ENCODE results near the gene STIMATE.

STIMATE gene

GRCh38 chr3:52897130-52898122, at the start of gene STIMATE:
Gene STIMATE (minus strand): TSS chr3:52897548. CDS start chr3:52897450, 98 bp downstream.
- peak; percentile 82 for DNase-seq

DNA sequence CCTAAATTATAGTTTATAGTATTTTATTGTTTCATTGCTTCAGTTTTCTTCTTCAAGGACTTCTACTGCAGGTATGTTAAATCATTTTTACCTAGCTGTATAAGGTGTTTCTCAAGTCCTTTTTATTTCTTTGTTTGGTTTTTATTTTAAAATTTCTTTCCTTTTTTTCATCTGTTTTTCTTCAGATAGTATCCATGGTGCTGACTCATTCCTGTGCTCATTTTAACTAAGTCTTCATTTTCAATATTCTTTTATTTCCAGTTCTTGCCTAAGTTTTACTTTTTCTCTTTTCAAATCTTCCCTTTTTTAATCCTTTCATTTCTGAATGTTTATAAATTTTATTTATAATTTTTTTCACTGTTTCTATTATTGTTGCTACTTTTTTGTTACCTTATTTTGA, 42.3 kb upstream of the STIMATE start:
- DNase-seq: no peak

DNA sequence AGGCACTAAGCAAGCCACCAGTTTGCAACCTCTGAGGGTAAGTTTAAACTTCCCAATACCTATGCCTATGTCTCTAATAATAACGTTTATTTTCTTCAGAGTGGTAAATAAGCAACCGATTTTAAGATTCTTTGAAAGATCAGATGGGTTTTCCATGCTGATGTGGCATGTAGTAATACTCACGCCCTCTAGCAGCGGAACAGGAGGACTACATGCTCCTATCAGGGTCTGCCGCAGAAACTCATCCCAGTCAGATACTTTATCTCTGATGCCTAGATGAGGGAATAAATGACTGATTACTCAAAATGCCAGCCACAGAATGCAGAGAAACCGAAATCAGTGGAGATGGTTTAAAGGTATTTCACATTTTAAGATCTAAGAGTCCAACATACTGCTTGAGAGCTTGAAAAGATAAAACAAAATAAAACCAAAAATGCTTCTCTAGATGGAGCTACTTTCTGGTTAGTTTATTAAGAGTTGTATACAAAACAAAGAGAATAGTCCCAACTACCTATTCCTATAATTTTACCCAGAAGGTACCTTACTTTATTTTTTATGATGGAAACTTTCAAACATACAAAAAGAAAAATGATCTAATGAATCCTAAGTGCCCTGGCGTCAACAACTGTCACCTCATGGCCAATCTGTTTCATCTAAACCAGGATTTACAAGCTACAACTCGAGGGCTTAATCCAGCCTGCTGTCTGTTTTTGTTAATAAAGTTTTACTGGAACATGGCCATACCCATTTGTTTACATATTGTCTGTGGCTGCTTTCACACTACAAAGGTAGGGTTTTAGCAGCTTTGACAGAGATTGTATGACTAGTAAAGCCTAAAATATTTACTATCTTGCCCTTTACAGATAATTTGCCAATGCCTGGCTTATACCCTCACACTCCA, 37.5 kb upstream of the STIMATE start:
- DNase-seq: peak; percentile 50

GRCh38 chr3:52931889-52932288, 34.5 kb upstream of the STIMATE start:
- DNase-seq: no peak

DNA sequence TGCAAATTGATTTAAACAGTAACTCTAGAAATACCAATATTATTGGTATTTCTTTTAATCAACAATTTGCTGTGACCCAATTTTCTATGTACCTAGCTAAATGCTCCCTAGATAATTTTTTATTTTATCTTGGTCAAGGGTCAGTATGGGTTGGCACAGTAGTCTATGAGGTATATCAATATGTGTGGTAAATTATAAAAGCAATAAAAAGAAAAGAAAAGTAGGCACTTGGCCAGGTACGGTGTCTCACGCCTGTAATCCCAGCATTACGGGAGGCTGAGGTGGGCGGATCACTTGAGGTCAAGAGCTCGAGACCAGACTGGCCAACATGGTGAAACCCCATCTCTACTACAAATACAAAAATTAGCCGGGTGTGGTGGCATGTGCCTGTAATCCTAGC, 34.0 kb upstream of the STIMATE start:
- no peak for DNase-seq

- no peak for DNase-seq
Observed at GRCh38 chr3:52930748-52931147, 33.4 kb upstream of the STIMATE start.

- no peak for DNase-seq
Observed at GRCh38 chr3:52926554-52926953, 29.2 kb upstream of the STIMATE start.

GRCh38 chr3:52925405-52926313, 28.3 kb upstream of the STIMATE start:
- no peak for DNase-seq

DNA sequence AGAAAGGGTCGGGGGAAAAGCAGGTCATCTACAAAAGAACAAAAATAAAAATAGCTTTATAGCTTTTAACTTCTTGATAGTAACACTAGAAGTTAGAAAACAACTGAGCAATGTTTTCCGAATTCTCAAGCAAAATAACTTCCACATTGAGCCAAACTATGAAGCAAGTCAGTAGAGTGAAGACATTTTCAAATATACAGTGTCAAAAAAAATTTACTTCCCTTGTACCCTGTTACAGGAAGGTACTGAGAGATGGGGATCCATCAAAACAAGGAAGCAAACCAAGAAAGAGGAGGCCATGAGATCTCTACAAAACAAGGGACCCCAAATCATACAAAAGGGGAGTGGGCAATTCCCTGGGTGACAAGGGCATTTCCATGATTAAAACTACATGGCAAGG, 26.6 kb upstream of the STIMATE start:
- DNase-seq: no peak

DNA sequence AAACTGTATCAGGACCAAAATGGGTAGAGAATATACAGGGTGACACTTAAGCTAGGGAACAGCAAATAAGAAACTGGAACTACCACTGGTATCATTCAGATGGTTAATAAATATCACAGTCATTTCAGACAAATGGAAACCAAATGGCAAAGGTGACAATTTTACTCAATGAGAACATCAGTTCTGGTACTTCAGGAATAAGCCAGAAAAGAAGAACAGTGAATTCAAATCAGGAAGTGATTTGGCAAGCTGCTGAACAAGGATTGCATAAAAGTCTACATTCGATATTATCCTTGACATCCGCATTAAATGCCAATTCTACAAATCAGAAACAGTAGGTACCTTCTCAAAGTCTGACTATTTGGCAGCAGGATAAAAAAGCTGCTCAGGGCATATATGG, 23.5 kb upstream of the STIMATE start:
- DNase-seq: no peak

GRCh38 chr3:52917044-52917443, 19.7 kb upstream of the STIMATE start:
- DNase-seq: no peak

DNA sequence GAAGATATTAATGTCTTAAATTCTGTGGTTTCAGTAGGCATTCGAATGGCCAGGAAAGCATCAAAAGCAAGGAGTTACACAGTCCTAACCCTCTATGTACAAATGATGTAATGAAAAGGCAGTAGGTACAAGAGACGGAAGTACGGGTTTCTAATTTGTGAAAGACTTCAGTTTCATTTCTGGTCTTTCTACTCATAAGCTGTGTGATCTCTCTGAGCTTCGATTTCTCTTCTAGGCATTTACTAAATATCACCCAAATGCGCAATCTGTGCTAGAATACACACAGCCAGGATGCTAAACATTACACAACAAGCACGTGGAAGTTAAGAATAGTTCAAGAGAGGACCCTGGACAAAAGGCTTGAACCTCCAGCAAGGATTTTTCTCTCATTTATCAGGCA, 17.9 kb upstream of the STIMATE start:
- no peak for DNase-seq

GRCh38 chr3:52912885-52913731, 15.8 kb upstream of the STIMATE start:
- DNase-seq: no peak

DNA sequence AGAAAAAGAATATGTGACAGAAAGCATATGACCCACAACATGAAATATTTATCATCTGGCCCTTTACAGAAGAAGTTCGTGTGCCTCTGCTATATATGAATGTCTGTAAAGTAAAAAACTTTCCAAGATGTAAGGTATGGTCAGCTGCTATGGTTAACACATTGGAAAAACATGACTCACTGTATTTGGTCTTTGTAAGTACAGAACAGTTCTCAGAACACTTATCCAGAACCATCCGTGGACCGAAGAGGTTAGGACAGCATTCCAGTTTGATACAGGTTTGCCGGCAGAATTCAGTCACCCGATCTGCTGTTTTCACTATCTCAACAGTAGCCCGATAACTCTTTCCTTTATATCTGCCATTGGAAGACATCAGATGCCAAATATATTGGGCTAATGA, 13.5 kb upstream of the STIMATE start:
- DNase-seq: no peak

GRCh38 chr3:52907497-52907896, 10.1 kb upstream of the STIMATE start:
- no peak for DNase-seq

- no peak for DNase-seq
Observed at GRCh38 chr3:52904552-52904951, 7.2 kb upstream of the STIMATE start.

DNA sequence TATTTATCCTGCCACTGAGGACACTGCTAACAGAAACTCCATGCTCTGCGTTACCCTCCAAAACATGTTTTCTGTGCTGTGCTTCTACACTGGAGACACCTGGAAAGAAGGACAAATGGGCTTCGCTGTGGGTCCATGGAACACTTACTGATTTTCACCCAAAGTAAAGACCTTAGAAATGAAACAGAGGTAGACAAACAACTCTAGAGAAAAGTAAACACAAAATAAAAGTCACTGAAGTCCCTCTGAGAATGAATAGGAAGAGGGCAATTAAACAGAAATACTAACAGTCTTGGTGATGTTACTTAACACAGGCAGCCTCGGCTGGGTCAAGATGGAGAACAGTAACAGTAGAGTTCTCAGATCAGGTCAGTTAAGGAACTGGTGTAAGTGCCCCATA, 6.7 kb upstream of the STIMATE start:
- no peak for DNase-seq

GRCh38 chr3:52896613-52897012, 735 bp downstream of the STIMATE start:
- DNase-seq: peak; percentile 2

- DNase-seq: no peak
Observed at GRCh38 chr3:52896151-52896550, 1.2 kb downstream of the STIMATE start.

GRCh38 chr3:52895418-52895817, 1.9 kb downstream of the STIMATE start:
- DNase-seq: no peak

GRCh38 chr3:52894756-52895155, 2.6 kb downstream of the STIMATE start:
- no peak for DNase-seq

GRCh38 chr3:52893723-52894122, 3.6 kb downstream of the STIMATE start:
- DNase-seq: no peak
